Measurements from ENCODE around the gene KDM4B.

DNA sequence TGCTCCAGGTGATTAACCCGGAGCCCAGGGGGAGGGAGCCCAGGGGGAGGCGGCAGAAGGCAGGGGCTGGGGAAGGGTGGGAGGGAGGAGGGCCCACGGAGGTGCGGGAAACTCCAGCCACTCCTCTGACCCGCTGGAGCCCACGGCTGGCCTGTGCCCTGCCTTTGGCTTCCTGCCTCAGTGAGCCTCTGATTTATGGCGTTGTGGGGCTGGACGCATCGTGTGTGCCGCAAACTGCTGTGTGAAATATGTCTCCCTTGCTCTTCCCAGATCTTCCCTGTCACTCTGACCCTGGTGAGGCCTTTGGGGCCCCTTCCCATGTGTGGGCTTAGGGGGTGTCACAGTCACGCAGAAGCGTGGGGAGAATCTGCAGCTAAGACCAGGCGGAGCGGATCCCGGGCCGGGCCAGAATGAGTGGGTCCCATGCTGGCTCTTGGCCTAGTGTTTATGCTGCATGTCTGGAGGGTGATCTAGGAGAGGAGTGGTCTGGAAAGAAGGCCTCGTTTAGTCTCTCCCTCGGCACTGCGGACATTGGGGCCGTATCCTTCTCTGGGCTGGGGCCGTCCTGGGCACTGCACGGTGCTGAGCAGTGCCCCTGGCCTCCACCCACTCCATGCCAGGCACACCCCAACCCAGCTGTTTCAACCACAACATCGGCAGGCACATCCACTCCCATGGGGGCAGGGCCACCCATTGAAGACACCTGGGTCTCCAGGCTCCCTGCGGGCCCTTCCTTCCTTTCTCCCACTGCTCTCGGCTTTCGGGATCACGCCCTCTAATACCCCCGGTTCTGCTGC is 123.0 kb downstream of the KDM4B start:
- TF ChIP-seq CTCF (IDR thresholded peaks at IDR 0.05; ENCODE audit: borderline replicate concordance, extremely low read depth, low read length, poor library complexity, severe bottlenecking) (no peak), EZH2 (IDR thresholded peaks at IDR 0.05; ENCODE audit: borderline replicate concordance, low read depth, low read length, severe bottlenecking) (no peak)

Measured in DND-41 (cell line).